DMS 273 (cell line): Measurements from ENCODE around the gene MAGEA9B.
"Not testable (repeated sequence)": the region's sequence is repeated elsewhere in the genome, so short reads cannot be mapped to it uniquely, and the experiment has no call there.

ENCODE experiments used
- DNase-seq: peaks from one replicate; lab custom pipeline; 2025; ENCODE audit not compliant: unreplicated experiment; lab: John Stamatoyannopoulos, UW

Gene MAGEA9B

GRCh38 chrX:149572743-149573142, 14.5 kb downstream of the MAGEA9B start:
- no peak for DNase-seq

- DNase-seq = no peak
Measured at GRCh38 chrX:149571770-149572169, 15.5 kb downstream of the MAGEA9B start.

GRCh38 chrX:149570668-149571067, 16.6 kb downstream of the MAGEA9B start:
- no peak for DNase-seq

- DNase-seq = no peak
Measured at GRCh38 chrX:149569770-149570169, 17.5 kb downstream of the MAGEA9B start.

GRCh38 chrX:149568701-149569296, 18.5 kb downstream of the MAGEA9B start:
- DNase-seq = no peak

- no peak for DNase-seq
Measured at GRCh38 chrX:149567621-149568417, 19.4 kb downstream of the MAGEA9B start.

- DNase-seq = no peak
Measured at GRCh38 chrX:149563359-149563758, 23.9 kb downstream of the MAGEA9B start.

GRCh38 chrX:149555251-149555650, 32.0 kb downstream of the MAGEA9B start:
- DNase-seq = not testable (repeated sequence)

GRCh38 chrX:149551939-149552248, 35.4 kb downstream of the MAGEA9B start:
- not testable (repeated sequence) for DNase-seq

- DNase-seq = not testable (repeated sequence)
Measured at GRCh38 chrX:149551245-149551938, 35.9 kb downstream of the MAGEA9B start.

GRCh38 chrX:149550454-149550853, 36.8 kb downstream of the MAGEA9B start:
- DNase-seq = not testable (repeated sequence)

- not testable (repeated sequence) for DNase-seq
Measured at GRCh38 chrX:149549701-149550100, 37.6 kb downstream of the MAGEA9B start, which contains the start of gene HSFX3. HSFX3 (minus strand) TSS chrX:149549924; CDS start chrX:149549852, 72 bp downstream.

GRCh38 chrX:149547782-149548181, 39.5 kb downstream of the MAGEA9B start:
- DNase-seq = not testable (repeated sequence)

- DNase-seq = not testable (repeated sequence)
Measured at GRCh38 chrX:149546962-149547361, 40.3 kb downstream of the MAGEA9B start.

- DNase-seq = peak; percentile 56
Measured at GRCh38 chrX:149545545-149546543, 41.4 kb downstream of the MAGEA9B start.

- DNase-seq = no peak
Measured at GRCh38 chrX:149541521-149542047, 45.7 kb downstream of the MAGEA9B start.

GRCh38 chrX:149540621-149541520, 46.4 kb downstream of the MAGEA9B start, which contains the start of gene EOLA1:
EOLA1 (plus strand) TSS chrX:149541012; CDS start chrX:149545631, 4,619 bp downstream.
- peak; percentile 94 for DNase-seq

- peak; percentile 94 for DNase-seq
Measured at GRCh38 chrX:149540131-149540620, 47.1 kb downstream of the MAGEA9B start.
